ENCODE data around the gene GAD2. TPM values are rescaled to one million over a fixed set of nuclear protein-coding genes. Genes with fewer than 3 reads are reported as not detected.

Gene GAD2
- total RNA-seq, 1 donor from 2014 or later = not detected

DNA sequence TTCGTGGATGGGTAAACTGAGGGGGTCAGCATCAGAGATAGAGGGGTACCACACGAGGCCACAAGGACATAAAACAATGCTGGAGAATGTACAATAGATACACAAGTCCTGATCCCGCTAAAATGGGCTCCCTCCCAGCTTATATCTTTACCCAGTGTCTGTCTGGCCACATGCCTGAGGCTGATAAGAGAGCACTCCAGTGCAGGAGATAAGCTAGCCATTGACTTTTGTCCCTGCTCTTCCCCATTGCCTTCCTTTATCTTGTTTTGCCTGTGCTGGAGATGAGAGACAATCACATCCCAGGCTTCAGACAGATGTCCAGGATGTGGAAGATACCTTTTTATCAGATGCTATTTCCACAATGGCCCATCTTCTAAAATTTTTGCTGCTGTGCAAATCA, 6.0 kb downstream of the GAD2 start:
- DNase-seq = no peak

DNA sequence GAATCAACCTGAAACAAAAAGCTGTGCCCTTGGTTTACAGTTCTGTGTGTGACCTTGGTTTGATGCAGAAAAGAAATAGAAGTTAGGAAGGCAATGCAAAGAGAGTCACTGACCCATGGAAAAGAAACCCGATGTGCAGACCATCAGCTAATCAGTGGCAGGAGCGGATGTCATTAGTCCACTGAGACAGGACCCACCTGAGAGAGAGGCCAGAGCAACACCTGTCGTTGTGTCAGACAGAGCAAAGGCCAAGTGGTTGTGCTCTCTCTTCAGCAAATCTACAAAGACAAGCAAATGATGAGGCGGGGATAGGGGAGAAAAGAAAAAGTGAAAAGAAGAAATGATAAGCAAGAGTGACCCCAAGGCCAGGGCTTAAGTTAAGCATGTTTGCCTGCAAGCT, 8.7 kb downstream of the GAD2 start:
- no peak for DNase-seq

DNA sequence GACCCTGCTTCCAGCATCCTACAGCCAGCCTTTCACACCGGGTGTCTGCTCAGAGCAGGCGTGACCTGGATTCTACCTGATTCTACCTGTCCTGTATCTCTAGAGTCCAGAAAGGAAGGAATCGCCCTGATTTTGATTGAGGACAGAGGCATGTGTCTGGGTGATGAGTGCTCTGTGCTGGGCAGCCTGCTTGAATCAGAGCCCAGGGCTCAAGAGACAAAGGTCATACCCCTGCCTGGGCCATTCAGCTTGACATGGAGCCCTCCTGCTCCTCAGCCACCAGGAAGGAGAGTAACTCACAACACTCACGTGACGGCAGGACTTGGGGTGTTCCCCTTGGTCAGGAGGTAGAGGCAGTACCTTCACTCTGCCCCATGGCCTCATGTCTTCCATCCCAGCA, 11.2 kb downstream of the GAD2 start:
- no peak for DNase-seq

DNA sequence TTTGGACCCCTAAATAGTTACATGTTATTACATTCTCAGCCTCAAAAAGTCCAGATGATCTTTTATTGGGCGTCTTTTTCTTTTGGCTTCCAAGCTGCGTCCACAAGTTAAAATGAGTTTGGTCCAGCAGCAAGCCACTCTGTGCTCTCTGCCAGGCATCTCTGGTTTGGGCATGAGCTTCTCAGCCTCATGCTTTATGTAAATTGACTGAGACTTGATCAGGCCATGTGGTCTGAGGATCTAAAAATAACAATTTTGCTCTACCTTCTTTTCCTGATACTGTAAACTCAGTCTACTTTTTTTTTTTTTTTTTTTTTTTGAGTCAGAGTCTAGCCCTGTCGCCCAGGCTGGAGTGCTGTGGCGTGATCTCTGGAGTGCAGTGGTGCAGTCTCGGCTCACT, 15.6 kb downstream of the GAD2 start:
- DNase-seq = no peak

DNA sequence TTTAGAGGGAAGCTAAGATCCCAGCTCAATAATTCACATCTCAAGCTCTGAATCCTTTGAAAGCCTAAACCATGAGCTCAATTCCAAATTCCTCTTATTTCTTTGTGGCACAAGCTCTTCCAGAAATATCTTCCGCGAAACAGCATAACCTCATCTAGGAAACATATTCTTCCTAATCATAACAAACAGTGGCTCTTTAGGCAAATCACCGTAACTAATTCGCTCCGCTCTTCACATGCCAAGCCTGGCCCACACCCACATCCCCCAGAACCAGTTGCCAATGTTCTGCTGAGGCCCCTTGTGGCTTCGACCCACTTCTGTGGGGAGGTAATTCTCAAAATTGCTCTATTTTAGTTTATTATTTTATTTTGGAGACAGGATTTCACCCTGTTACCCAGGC, 19.2 kb downstream of the GAD2 start:
- no peak for DNase-seq

DNA sequence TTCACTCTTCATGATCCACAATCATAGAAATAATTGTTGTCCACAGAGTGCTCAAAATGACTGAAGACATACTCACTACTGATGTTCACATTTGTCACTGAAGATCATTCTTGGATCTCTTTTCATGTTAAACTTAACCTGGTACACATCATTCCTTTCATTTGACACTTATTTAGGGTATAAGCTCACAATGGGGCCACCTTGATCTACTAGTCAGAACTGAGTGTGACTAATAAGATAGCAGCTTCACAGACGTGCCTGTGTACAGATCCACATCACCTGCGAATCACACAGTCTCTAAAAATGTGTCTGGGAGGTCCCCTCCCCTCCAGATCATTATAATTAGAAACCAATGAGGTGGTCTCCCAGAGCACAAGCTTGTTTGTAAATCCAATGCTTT, 21.8 kb downstream of the GAD2 start:
- no peak for DNase-seq

DNA sequence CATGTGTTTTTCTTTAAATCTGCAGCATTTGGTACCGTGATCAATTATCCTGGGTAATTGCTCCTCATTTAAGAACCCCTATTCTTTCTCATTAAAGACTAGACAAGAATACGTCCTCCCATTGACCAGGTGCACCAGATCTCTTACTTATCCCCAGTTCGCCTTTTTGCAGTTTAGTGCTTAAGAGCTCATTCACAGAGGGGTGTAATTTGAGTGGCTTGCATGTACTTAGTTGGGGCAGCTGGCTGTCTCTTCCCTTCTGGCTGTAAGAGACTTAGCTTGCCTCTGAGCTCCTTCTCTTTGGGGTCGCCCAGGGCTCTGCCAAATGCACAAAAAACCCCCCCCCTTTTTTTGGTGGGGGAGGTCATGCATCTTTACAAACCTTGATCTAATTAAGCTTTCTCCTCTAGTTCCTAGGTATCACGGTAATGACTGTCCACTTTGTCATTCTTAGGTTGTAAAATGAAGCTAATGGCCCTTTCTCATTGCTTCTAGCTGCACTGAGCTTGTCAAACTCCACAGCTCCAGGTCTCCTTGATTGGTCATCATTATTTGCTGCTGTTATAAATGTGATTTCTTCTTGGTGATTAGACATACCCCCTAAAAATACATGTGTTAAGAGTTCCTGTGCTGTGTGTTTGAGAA, 26.3 kb downstream of the GAD2 start:
- DNase-seq = no peak

DNA sequence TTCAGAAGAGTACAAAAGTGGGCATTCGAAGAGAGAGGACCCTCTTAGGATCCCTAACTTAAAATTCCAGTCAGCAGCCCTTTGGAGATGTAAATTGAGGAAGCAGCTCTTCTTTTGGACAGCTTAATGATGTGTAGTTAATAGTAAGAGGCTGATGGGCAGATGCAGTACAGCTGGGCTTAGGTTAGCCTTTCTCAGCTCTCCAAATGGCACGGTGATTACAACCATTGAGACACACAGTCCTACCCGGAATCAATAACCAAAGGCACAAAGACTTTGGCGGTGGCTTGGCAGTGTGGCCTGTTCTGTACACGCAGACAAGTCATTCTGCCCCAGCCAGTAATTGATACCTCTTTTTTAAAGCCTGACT, 26.8 kb downstream of the GAD2 start:
- no peak for DNase-seq

DNA sequence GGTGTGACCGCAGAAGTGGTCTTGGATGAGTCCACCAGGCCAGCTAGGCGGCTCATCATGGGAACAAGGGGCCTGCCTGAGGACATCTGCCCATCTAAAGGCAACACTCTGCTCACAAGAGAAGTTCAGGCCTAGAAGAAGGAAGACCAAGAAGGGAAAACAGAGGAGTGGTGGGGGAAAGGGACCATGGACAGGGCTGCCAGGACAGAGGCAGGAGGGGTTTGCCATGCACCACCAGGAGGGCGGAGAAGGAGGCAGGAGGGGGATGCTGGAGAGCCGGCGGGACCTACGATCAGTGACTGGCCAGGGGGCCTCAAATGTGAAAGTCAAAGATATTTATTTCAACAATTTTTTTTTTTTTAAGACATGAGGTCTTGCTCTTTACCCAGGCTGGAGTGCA, 33.1 kb downstream of the GAD2 start:
- DNase-seq = no peak

DNA sequence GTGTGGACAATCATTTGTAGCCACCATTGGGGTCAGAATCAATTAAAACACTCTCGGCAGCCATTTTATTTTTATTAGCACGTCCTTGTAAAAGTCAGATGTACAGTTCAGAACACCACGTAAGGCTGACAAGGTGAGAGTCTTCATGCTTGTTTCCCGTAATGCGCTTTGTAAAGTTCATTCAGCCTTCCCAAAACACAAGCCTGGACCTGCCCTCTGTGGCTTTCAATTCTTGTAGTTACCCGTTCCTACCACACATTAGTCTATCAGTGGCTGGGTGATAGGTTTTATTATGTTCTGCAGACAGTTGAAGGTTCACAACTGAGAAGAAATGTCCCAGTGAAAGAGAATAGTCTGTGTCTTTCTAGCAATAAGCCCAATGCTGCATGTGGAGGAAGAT, 35.4 kb downstream of the GAD2 start:
- DNase-seq = no peak

DNA sequence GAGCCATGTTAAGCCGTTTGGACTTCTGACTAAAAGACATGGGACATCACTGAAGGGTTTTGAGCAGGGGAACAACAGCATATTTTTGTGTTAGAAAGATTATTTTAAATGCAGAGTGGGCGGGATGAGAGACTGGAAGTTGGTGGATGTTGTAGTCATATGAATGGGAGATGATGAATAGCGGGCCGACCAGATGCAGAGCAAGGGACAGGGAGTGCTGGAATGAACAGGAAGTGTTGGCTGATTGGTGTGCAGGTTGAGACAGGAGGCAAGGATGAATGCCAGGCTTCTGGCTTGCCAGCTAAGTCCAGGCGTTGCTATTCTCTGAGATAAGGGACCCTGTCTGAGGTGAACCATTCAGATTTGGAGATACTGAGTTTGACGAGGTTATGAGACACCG, 38.0 kb downstream of the GAD2 start:
- DNase-seq = no peak

DNA sequence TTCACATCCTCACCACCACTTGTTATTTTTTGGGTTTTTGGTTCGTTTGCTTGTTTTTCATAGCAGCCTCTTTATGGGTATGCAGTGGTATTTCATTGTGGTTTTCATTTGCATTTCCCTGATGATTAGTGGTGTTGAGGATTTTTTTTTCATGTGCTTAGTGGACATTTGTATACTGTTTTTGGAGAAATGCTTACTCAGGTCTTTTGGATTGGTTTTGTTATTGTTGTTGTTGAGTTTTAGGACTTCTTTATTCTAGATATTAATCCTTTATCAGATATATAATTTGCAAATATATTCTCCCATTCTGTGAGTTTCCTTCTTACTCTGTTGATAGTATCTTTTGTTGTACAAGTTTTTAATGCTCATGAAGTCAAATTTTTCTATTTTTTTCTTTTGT, 42.8 kb downstream of the GAD2 start:
- DNase-seq = no peak

DNA sequence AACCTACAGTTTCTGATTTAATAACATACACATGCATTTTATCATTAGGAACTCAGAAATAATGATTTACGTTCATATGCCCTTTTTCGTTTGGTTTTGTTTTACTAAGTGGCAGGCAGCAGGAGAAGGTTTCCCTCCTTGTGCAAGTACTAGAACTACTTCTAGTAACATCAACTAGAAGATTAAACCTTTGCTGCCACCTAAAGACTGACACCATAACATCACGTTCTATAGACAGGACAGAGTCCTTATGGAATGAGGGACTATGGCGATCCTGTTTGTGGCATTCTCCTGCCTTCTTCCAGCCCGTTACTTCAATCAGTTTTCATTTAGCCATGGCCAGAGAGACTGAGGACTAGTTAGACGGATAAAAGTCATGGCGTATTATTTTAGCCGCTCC, 53.2 kb downstream of the GAD2 start:
- DNase-seq = peak; percentile 51

DNA sequence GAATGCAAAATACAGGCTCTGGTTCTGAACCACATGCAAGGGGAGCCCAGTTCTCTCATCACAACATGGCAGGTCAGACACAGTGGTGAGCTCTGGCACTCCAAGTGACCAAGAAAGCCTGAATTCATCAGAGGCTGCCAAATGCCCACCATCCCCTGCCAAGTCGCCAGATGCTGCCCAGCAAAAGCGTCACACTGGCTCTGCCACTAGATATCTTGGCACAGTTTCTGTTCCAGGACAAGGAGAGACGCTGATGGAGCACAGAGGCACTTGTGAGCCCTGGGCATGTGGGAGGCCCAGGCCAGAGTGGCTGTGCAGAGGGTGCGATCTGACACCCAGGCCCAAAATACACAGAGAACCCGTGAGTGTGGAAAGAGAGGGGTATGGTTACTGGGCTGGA, 57.8 kb downstream of the GAD2 start:
- peak; percentile 34 for DNase-seq

DNA sequence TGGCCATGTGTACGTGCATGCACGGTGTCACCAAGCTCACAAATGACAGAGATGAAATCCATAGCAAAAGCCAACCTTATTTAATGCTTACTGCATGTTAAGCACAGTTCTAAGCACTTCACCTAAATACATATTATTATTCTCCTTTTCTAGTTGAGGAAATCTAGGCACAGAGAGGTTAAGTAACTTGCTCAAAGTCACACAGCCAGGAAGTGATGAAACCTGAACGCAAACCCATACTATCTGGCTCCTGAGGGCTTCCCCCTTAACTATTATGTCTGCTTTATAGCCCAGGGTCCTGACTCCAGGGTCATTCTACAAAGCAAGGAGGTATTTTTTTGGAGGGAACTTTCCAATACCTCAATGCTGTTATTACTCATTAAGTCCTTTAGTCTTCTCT, 61.7 kb downstream of the GAD2 start:
- DNase-seq = no peak

DNA sequence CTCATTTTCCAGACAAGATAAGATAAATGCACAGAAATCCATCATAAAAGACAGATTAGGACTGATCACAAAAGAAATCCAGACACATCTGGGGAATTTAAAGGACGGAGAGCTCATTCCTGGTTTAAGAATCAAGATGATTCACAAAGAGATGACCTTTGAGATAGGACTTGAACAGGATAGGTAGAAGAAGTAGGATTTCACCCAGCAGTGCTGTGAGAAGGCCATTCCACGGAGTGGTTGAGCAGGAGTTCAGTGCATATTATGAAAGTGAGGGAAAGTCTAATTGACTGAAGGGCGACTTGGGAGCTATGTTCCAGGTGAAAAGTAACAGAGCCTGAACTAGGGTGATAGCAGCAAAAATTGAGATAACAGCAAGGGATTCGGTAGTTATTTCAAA, 73.7 kb downstream of the GAD2 start:
- no peak for DNase-seq

DNA sequence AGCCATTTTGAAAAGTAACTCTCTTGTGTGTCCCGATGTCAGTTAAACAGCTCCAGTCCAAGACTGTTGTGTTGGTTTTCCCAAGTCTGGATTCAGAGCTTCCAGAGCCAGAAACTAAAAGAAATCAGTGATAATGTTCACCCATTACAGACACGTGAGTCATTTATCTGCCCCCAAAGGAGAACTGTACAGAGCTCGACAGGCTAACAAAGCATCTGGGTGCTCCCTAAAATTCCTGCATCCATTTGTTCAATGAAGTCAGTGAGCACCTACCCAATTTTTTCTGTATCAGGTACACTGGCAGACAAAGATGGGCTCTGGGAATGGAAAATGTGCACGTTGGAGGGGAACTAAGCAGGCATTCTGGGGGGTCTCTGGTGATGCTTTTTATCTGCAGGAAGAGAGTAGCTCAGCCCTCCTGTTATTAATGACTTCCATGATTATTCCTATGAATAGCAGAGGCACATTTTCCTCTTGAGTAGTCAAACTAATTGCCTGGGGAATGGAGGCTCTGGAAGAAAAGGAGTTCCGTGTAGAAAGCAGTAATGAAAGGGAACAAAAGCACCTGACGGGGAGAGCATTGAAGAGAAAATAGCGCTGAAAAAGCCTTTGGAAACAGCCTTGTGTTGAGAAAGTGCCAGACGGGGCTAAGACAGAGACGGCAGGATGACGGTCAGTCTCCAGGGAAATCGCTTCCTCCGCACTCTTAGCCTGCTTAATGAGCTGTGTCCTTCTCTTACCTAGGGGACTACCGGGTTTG, 75.3 kb downstream of the GAD2 start:
- DNase-seq = no peak

DNA sequence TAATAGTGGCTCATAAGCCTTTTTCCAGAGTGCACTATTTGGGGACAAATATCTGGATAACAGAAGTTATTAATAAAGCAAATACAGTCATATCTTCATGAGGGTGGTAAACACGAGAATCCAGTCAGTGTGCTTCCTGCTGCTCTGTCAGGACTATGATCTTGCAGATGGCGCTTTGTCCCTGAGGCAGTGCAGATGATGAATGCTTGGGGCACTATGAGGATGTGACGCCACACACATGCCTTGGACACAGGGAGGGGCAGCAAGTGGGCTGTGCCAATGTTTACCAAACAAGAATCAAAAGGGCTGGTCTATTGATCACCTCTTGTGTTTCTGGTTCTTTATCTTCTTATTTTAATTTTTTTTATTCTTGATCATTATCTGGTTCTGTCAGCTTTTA, 79.8 kb downstream of the GAD2 start:
- no peak for DNase-seq

DNA sequence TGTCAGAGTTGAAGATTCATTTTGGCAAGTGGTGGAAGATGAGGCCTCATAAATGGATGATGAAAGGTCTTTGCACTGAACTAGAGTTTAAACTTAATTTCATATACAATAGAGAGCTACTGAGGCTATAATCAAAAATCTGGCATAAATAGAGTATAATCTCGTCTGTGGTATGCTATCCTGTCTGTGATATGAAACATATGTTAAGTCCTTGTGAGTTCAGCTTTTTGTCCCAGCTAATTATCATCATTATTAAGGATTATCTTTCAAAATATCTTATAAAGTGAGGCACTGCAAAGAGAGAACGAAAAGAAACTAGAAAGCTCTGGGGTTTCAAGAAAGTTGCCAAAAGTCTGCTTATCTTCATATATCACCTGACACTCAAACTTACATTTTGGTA, 83.4 kb downstream of the GAD2 start:
- no peak for DNase-seq

DNA sequence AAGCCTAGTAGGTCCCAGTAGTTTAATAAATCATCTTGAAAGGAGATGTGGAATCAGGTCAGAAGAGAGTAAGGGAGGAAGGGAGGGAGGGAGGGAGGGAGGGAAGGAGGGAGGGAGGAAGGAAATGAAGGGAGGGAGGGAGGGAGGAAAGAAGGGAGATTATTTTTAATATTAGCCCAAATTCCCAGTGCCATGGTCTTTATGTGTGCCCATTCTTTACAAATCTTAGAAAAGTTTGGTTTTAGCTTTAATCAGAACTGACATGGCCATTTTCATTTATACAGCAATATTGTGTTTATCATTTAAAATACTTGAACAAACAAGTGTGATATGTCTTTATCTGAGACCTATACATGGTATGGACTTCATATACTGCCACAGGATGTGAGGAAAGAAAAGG, 86.8 kb downstream of the GAD2 start:
- DNase-seq = no peak

DNA sequence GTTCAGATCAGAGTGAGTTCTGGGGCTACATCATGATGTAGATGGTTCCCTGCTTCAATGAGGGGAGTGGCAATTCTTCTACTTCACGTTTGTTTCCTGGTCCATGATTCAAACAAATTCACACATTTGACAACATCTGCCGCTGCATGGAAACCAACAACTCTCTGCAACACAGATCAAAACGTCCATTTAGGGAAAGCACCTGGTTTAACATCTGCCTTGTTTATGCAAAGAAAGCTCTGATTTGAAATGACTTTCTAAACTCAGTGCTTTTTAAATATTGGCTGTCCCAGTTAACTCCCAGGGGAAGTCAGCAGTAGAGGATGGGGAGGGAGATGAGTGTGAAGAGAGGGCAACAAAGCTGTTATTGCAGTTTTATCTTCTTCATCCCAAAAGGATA, 93.8 kb downstream of the GAD2 start:
- DNase-seq = peak; percentile 15

DNA sequence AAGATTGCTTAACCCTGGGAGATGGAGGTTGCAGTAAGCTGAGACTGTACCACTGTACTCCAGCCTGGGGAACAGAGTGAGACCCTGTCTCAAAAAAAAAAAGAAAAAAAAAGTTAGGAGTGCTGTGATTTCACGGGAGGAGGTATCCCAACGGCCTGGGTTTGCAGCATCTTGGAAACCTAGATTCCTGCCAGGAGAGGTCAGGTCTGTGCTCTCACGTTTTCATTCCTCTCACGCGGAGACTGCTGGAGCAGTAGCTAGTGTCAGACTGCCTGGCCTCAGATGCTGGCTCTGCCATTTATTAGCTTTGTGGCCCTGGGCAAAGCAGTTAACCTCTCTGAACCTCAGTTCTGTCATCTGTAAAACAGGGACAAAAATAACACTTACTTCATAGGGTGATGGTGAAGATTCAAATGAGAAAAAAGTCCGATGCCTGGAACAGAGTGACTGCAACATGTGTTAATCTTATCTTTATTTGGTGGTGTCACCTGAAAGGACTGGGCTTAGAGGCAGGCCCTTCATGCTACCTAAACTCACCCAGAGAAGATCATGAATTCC, 94.9 kb downstream of the GAD2 start:
- DNase-seq = no peak

DNA sequence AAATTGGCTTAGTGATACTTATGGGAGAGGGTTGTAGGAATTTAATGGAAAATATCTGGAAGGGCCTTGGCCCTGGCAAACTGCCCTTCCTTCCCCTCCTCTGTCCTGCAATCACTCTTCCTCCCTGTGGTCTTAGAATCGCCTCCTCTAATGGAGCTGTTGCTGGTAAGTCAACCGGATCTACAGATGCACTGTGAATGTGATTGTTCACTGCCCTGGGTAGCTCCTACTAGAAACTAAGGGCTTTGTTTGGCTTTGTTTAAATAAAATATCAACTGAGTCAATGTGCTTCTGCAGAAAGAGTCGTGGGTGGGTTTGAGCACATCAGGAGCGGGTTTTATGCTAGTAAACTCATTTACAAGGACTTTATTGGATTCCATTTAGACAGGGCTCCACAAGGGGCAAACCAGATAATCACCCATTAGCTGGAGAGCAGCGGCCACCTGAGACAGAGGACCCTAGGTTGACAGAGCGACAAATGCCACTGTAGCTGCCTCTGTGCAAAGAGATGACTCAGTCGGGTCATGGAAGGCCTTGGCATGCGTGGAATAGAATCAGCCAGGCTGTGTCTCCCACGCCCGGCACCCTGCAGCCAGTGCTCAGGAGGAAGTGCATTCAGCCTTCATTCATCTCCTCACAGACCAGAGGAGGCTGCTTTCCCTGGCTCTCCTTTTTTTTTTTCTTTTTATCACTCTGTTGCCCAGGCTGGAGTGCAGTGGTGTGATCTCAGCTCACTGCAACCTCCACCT, 97.9 kb downstream of the GAD2 start:
- DNase-seq = no peak

All from tongue (tissue), 2 donors.